K562 (cell line): ENCODE data around the gene FUT6. TPM values are rescaled to one million over a fixed set of nuclear protein-coding genes. Genes with fewer than 3 reads are reported as not detected.
A peak's percentile ranks its signal among the peaks of the same experiment; 100 is the strongest.

Experiments
- EGR1 ChIP-seq: fragments of 450-650 bp; conservative IDR thresholded peaks from 2 replicates; pipeline ENCODE4 v1.6.1; 2017; ENCODE audit warnings: mild to moderate bottlenecking
- HOXB6 ChIP-seq: fragments of 250-450 bp; sonication (Bioruptor Pico); IDR thresholded peaks from 2 replicates; pipeline ENCODE4 v1.5.1; 2022; ENCODE audit warnings: mild to moderate bottlenecking, borderline replicate concordance
- PBX2 ChIP-seq, 2 experiments: IDR thresholded peaks in 1 of 2; conservative IDR thresholded peaks in 1 of 2; 2 replicates each; pipeline ENCODE4 v1.6.1; 2016; ENCODE audit warnings: low read depth in 2 of 2, mild to moderate bottlenecking in 1 of 2, missing compliant biosample characterization in 1 of 2, missing genetic modification characterization in 1 of 2, moderate library complexity in 1 of 2
- TCF7 ChIP-seq: sonication (generic); IDR thresholded peaks from 2 replicates; pipeline ENCODE4 v1.6.1; 2016; ENCODE audit warnings: antibody characterized with exemption, borderline replicate concordance
- ZNF431 ChIP-seq: sonication (generic); formaldehyde crosslinking; IDR thresholded peaks from 2 replicates; pipeline ENCODE4 v1.8.0; 2022; ENCODE audit warnings: mild to moderate bottlenecking, missing genetic modification reagents
- polyA plus RNA-seq, 8 experiments: library from polyadenylated mRNA; depleted of rRNA in 4 of 8; stranded (reverse) in 5 of 8; unstranded in 3 of 8; fragments of >200 nt; fragmentation: Nextera tagmentation in 2 of 8; fragmentation: Illumina TruSeq in 1 of 8; extraction: Ambion mirVana in 2 of 8; extraction: Trizol in 1 of 8; gene quantifications; 2 replicates each; pipeline versions ENCODE4 v1.2.1 to v1.2.3, GENCODE V29; 2011 to 2014; ENCODE audit warnings: inconsistent platforms in 1 of 8, missing spikeins in 1 of 8
- total RNA-seq, 7 experiments: library from RNA; depleted of rRNA in 6 of 7; stranded (reverse); fragments of >200 nt in 6 of 7; fragmentation: Illumina TruSeq in 2 of 7; extraction: Trizol in 2 of 7; gene quantifications; 2 replicates each; pipeline versions ENCODE4 v1.2.1 to v1.2.3, GENCODE V29; 2011 to 2021; ENCODE audit warnings: low replicate concordance in 1 of 7
- TF ChIP-seq, protein P1 (sequence below), 2 experiments: fragments of 450-650 bp in 1 of 2; sonication (generic) in 1 of 2; formaldehyde crosslinking in 1 of 2; IDR thresholded peaks; 2 replicates each; pipeline versions ENCODE4 v1.7.1 to v1.9.0; 2016 to 2022; ENCODE audit warnings: inconsistent platforms in 1 of 2, mild to moderate bottlenecking in 1 of 2, missing genetic modification reagents in 1 of 2
- TF ChIP-seq, protein P2 (sequence below): fragments of 250-450 bp; sonication (Bioruptor Pico); IDR thresholded peaks from 2 replicates; pipeline ENCODE4 v1.8.0; 2021; ENCODE audit warnings: moderate library complexity, mild to moderate bottlenecking, inconsistent platforms
- TF ChIP-seq, protein P3 (sequence below): fragments of 450-650 bp; conservative IDR thresholded peaks from 2 replicates; pipeline ENCODE4 v1.6.1; 2016; ENCODE audit warnings: missing genetic modification characterization, low read depth, mild to moderate bottlenecking, control low read depth, missing compliant biosample characterization
- TF ChIP-seq, protein P4 (sequence below), 2 experiments: fragments of 450-650 bp in 1 of 2; sonication (generic) in 1 of 2; formaldehyde crosslinking; conservative IDR thresholded peaks; 2 replicates each; pipeline versions ENCODE4 v1.4.0 to v1.8.1; 2020 to 2022; ENCODE audit warnings: mild to moderate bottlenecking in 1 of 2, missing genetic modification reagents in 1 of 2

The FUT6 gene
- total and polyA plus RNA-seq, 9 of the 15 experiments (the other 6 are each of a cell fraction or from before 2014, with no cell fraction given), result 0.04 TPM; not detected in 8

GRCh38 chr19:5799247-5800241 is 40.0 kb downstream of the FUT6 start (continued):
- TF ChIP-seq HOXB6 (CRISPR knock-in tag) (no peak), EGR1 (peak; percentile 93), PBX2 (CRISPR knock-in tag; IDR thresholded peaks at IDR 0.05; ENCODE audit: low read depth) (no peak), PBX2 (tag; conservative IDR thresholded peaks at IDR 0.05; ENCODE audit: low read depth) (no peak), TCF7 (no peak), ZNF431 (CRISPR knock-in tag) (0 out of 2 replicates have a peak, but pooled peaks have one; percentile 31)
- TF ChIP-seq, protein P1, sequence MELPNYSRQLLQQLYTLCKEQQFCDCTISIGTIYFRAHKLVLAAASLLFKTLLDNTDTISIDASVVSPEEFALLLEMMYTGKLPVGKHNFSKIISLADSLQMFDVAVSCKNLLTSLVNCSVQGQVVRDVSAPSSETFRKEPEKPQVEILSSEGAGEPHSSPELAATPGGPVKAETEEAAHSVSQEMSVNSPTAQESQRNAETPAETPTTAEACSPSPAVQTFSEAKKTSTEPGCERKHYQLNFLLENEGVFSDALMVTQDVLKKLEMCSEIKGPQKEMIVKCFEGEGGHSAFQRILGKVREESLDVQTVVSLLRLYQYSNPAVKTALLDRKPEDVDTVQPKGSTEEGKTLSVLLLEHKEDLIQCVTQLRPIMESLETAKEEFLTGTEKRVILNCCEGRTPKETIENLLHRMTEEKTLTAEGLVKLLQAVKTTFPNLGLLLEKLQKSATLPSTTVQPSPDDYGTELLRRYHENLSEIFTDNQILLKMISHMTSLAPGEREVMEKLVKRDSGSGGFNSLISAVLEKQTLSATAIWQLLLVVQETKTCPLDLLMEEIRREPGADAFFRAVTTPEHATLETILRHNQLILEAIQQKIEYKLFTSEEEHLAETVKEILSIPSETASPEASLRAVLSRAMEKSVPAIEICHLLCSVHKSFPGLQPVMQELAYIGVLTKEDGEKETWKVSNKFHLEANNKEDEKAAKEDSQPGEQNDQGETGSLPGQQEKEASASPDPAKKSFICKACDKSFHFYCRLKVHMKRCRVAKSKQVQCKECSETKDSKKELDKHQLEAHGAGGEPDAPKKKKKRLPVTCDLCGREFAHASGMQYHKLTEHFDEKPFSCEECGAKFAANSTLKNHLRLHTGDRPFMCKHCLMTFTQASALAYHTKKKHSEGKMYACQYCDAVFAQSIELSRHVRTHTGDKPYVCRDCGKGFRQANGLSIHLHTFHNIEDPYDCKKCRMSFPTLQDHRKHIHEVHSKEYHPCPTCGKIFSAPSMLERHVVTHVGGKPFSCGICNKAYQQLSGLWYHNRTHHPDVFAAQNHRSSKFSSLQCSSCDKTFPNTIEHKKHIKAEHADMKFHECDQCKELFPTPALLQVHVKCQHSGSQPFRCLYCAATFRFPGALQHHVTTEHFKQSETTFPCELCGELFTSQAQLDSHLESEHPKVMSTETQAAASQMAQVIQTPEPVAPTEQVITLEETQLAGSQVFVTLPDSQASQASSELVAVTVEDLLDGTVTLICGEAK (IDR thresholded peaks at IDR 0.05), result no peak
- TF ChIP-seq, protein P1 (CRISPR knock-in tag; IDR thresholded peaks at IDR 0.05), result no peak
- TF ChIP-seq, protein P2, sequence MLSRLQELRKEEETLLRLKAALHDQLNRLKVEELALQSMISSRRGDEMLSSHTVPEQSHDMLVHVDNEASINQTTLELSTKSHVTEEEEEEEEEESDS, result no peak
- TF ChIP-seq, protein P3, sequence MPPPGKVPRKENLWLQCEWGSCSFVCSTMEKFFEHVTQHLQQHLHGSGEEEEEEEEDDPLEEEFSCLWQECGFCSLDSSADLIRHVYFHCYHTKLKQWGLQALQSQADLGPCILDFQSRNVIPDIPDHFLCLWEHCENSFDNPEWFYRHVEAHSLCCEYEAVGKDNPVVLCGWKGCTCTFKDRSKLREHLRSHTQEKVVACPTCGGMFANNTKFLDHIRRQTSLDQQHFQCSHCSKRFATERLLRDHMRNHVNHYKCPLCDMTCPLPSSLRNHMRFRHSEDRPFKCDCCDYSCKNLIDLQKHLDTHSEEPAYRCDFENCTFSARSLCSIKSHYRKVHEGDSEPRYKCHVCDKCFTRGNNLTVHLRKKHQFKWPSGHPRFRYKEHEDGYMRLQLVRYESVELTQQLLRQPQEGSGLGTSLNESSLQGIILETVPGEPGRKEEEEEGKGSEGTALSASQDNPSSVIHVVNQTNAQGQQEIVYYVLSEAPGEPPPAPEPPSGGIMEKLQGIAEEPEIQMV (tag), result no peak
- TF ChIP-seq, protein P4, sequence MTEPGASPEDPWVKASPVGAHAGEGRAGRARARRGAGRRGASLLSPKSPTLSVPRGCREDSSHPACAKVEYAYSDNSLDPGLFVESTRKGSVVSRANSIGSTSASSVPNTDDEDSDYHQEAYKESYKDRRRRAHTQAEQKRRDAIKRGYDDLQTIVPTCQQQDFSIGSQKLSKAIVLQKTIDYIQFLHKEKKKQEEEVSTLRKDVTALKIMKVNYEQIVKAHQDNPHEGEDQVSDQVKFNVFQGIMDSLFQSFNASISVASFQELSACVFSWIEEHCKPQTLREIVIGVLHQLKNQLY (CRISPR knock-in tag; conservative IDR thresholded peaks at IDR 0.05), result 0 out of 4 replicates have a peak, but pooled peaks of 1 of the 2 experiments have one; percentile 18
